MCF 10A (cell line): ENCODE measurements around the gene ZBTB7B. TPM values are rescaled to one million over a fixed set of nuclear protein-coding genes. Genes with fewer than 3 reads are reported as not detected.

Source experiments
- BruUV-seq: library from RNA; stranded (reverse); fragments of 400-500 nt; replicated peaks from 2 replicates; lab custom pipeline; 2021; lab: Mats Ljungman, UMichigan
- CTCF ChIA-PET: fragments of 300-600 bp; sonication (Branson Sonifier 250); formaldehyde crosslinking; extraction: SDS; loops from one replicate; lab custom pipeline; 2021; ENCODE audit warnings: antibody characterized with exemption, inconsistent platforms; lab: Yijun Ruan, JAX
- POLR2A ChIA-PET: fragments of 300-600, 350-650 bp; sonication (Branson Sonifier 250); formaldehyde crosslinking; extraction: SDS; loops from one replicate; lab custom pipeline; 2020; ENCODE audit warnings: antibody characterized with exemption, inconsistent platforms; lab: Yijun Ruan, JAX
- DNase-seq: peaks from one replicate; pipeline ENCODE4 v3.0.0-alpha.2; 2018; ENCODE audit not compliant: unreplicated experiment
- H3K27ac Mint-ChIP-seq: one replicate; pipeline ENCODE4 v1.8.0; 2022; ENCODE audit warnings: mild to moderate bottlenecking, low read depth, mixed read lengths; ENCODE audit not compliant: unreplicated experiment
- H3K27me3 Mint-ChIP-seq: one replicate; pipeline ENCODE4 v1.8.0; 2022; ENCODE audit warnings: mixed read lengths; ENCODE audit not compliant: insufficient read depth, unreplicated experiment
- H3K36me3 Mint-ChIP-seq: one replicate; pipeline ENCODE4 v1.8.0; 2022; ENCODE audit warnings: mild to moderate bottlenecking, moderate library complexity, mixed read lengths; ENCODE audit not compliant: insufficient read depth, unreplicated experiment
- H3K4me1 Mint-ChIP-seq: one replicate; pipeline ENCODE4 v1.8.0; 2022; ENCODE audit warnings: mixed read lengths; ENCODE audit not compliant: insufficient read depth, unreplicated experiment
- H3K4me3 Mint-ChIP-seq: one replicate; pipeline ENCODE4 v1.8.0; 2022; ENCODE audit warnings: mild to moderate bottlenecking, moderate library complexity, mixed read lengths; ENCODE audit not compliant: unreplicated experiment
- H3K9me3 Mint-ChIP-seq: one replicate; pipeline ENCODE4 v1.8.0; 2022; ENCODE audit warnings: mixed read lengths; ENCODE audit not compliant: unreplicated experiment
- intact Hi-C: fragments of 100-400 bp; cut with micrococcal nuclease; formaldehyde crosslinking; loops from 2 replicates; pipeline ENCODE4 v1.14.1; 2022
- total RNA-seq: library from RNA; stranded (reverse); gene quantifications from 2 replicates; pipeline ENCODE4 v1.2.3, GENCODE V29; 2022
- TF ChIP-seq, protein P1 (sequence below): fragments of 200-600 bp; IDR thresholded peaks from one replicate; pipeline ENCODE4 v1.8.0; 2022; ENCODE audit warnings: antibody characterized with exemption, mild to moderate bottlenecking; ENCODE audit not compliant: unreplicated experiment

Gene ZBTB7B
- total RNA-seq, 1 experiment from 2014 or later: 175 TPM

DNA sequence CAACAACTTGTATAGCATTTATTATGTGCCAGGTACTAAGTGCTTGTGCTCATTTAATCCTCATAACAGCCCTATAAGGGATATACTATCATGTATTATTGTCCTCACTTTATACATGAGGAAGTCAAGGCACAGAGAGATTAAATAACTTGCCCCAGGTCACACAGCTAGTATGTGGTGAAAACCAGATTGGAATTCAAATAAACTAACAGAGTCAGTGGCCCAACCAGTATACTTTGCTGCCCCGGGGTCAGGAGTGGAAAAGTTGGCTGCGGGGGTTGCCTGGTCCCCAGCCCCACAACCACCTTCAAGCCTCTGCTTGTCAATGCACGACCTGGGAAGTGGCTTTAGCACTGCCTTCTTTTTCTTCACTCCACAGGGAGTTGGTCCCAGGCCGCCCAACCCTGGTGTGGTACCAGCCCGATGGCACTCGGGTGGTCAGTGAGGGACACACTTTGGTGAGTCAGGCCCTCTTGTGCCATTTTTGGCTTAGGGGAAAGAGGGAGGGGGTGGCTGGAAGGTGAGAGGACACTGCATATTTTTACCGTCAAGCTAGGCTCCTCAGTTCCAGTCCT is 51.0 kb downstream of the ZBTB7B start:
- H3K27me3 Mint-ChIP-seq: no peaks in the 10 kb centered on the region
- intact Hi-C loops: loop anchor here (5.0 kb wide), 1 partner anchor 496 kb away; the partner anchor contains the start of gene UBE2Q1
- no TSS peak for BruUV-seq

DNA sequence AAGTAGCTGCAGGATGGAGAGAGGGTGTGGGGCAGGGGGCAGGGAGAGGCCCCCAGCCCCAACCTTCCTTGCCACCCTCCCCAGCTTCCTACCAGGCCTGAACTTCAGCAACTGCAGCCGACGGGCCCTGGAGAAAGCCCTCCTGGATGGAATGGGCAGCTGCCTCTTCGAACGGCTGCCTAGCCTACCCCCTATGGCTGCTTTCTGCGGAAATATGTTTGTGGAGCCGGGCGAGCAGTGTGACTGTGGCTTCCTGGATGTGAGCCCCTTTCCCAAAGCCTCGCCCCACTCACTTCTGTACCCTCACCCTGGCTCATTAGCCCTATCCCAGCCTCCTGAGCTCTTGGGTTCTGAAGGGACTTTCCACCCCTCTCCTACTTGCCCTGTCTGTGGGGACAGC is 54.5 kb downstream of the ZBTB7B start:
- ChIA-PET POLR2A (interaction anchor here (2.8 kb wide), 1 partner anchor 83 kb away, joined by 8 read pairs; the partner anchor contains the start of gene CKS1B), CTCF (interaction anchor here (0.7 to 23.3 kb wide), 10 partner anchors 11 to 111 kb away, joined by 3 to 390 read pairs (median 6); partner anchors contain the start of genes EFNA3, FLAD1 and LENEP)
- Mint-ChIP-seq H3K36me3 (peaks cover 82% of the 10 kb centered on the region), H3K4me3 (no peak overlapping the region), H3K27me3 (no peaks in the 10 kb centered on the region), H3K4me1 (peaks cover 22% of the 10 kb centered on the region), H3K27ac (no peak overlapping the region), H3K9me3 (no peaks in the 10 kb centered on the region)
- intact Hi-C loops: no loop called here
- no peak for DNase-seq
- TF ChIP-seq, protein P1, sequence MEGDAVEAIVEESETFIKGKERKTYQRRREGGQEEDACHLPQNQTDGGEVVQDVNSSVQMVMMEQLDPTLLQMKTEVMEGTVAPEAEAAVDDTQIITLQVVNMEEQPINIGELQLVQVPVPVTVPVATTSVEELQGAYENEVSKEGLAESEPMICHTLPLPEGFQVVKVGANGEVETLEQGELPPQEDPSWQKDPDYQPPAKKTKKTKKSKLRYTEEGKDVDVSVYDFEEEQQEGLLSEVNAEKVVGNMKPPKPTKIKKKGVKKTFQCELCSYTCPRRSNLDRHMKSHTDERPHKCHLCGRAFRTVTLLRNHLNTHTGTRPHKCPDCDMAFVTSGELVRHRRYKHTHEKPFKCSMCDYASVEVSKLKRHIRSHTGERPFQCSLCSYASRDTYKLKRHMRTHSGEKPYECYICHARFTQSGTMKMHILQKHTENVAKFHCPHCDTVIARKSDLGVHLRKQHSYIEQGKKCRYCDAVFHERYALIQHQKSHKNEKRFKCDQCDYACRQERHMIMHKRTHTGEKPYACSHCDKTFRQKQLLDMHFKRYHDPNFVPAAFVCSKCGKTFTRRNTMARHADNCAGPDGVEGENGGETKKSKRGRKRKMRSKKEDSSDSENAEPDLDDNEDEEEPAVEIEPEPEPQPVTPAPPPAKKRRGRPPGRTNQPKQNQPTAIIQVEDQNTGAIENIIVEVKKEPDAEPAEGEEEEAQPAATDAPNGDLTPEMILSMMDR: no peak
- no TSS peak for BruUV-seq

More for the DNA sequence above, 51.0 kb downstream of the ZBTB7B start:
- H3K4me1 Mint-ChIP-seq: peaks cover 32% of the 10 kb centered on the region
- H3K4me3 Mint-ChIP-seq: peak overlapping the region; percentile 90
- no peaks in the 10 kb centered on the region for H3K9me3 Mint-ChIP-seq
- peaks cover 53% of the 10 kb centered on the region for H3K36me3 Mint-ChIP-seq
- POLR2A ChIA-PET: interaction anchor here (1.0 to 8.7 kb wide), 11 partner anchors 8 to 117 kb away, joined by 3 to 156 read pairs (median 18); partner anchors contain the start of genes CKS1B, EFNA3, EFNA4 and PBXIP1
- DNase-seq: no peak
- TF ChIP-seq, protein P1: no peak
- no peak overlapping the region for H3K27ac Mint-ChIP-seq
- CTCF ChIA-PET: interaction anchor here (0.6 to 23.3 kb wide), 22 partner anchors 8 to 460 kb away, joined by 3 to 390 read pairs (median 6); partner anchors contain the start of genes EFNA4, KRTCAP2, LENEP and PYGO2

DNA sequence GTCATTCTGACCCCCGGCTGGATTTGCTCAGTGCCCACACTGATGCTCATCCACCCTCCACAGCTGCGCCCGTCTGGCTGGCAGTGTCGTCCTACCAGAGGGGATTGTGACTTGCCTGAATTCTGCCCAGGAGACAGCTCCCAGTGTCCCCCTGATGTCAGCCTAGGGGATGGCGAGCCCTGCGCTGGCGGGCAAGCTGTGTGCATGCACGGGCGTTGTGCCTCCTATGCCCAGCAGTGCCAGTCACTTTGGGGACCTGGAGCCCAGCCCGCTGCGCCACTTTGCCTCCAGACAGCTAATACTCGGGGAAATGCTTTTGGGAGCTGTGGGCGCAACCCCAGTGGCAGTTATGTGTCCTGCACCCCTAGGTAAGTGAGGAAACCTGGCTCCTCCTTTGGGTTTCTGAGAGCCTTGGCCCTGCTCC is 55.2 kb downstream of the ZBTB7B start:
- peaks cover 15% of the 10 kb centered on the region for H3K4me1 Mint-ChIP-seq
- TF ChIP-seq, protein P1: no peak
- BruUV-seq: TSS peak; percentile 40
- ChIA-PET CTCF (interaction anchor here (0.7 to 23.3 kb wide), 13 partner anchors 10 to 176 kb away, joined by 3 to 390 read pairs (median 4); partner anchors contain the start of genes EFNA3, FLAD1 and LENEP), POLR2A (interaction anchor here (1.4 to 2.8 kb wide), 2 partner anchors 19 to 84 kb away, joined by 6 to 8 read pairs; partner anchors contain the start of gene CKS1B)
- H3K36me3 Mint-ChIP-seq: peaks cover 83% of the 10 kb centered on the region
- H3K4me3 Mint-ChIP-seq: no peak overlapping the region
- no peaks in the 10 kb centered on the region for H3K9me3 Mint-ChIP-seq
- intact Hi-C loops: no loop called here
- no peaks in the 10 kb centered on the region for H3K27me3 Mint-ChIP-seq
- no peak for DNase-seq
- no peak overlapping the region for H3K27ac Mint-ChIP-seq

DNA sequence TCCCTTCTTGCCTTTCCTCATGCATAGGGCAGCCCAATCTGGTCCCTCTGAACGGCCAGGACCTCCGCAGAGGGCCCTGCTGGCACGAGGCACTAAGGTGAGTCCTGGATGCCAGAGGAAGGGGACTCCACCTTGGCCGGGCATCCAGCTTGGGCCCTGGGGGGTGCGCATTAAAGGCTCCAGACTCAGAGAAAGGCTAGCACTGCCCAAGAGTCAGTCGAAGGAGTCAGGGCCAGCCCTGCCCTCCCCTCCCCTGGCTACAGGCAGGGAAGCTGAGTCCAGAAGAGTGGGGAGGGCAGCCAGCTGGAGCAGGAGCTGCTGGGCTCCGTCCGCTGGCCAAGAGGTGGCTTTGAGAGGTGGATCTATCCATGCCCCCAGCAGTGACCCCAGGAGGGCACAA is 58.1 kb downstream of the ZBTB7B start:
- Mint-ChIP-seq H3K4me3 (no peak overlapping the region), H3K4me1 (peaks cover 26% of the 10 kb centered on the region), H3K27ac (no peak overlapping the region), H3K9me3 (no peaks in the 10 kb centered on the region), H3K36me3 (peaks cover 66% of the 10 kb centered on the region), H3K27me3 (no peaks in the 10 kb centered on the region)
- POLR2A ChIA-PET: interaction anchor here (0.5 to 7.5 kb wide), 10 partner anchors 10 to 1276 kb away, joined by 3 to 76 read pairs (median 6); partner anchors contain the start of genes ADAM15, CKS1B, FLAD1 and LENEP
- TF ChIP-seq, protein P1: no peak
- DNase-seq: no peak
- intact Hi-C loops: loop anchor here (1.0 kb wide), 2 partner anchors 8 to 15 kb away; no protein-coding TSS in a partner anchor
- CTCF ChIA-PET: interaction anchor here (0.7 to 13.1 kb wide), 25 partner anchors 8 to 501 kb away, joined by 3 to 231 read pairs (median 7); partner anchors contain the start of genes ADAM15, EFNA3, PBXIP1 and PMVK
- BruUV-seq: no TSS peak
